Measurements from ENCODE around the gene TRPC4.
"Not testable (repeated sequence)": the region's sequence is repeated elsewhere in the genome, so short reads cannot be mapped to it uniquely, and the experiment has no call there.

The TRPC4 gene

GRCh38 chr13:37597477-37598025 is 272.0 kb downstream of the TRPC4 start:
- no peak for DNase-seq

GRCh38 chr13:37596805-37597204 is 272.8 kb downstream of the TRPC4 start:
- no peak for DNase-seq

GRCh38 chr13:37595162-37595561 is 274.4 kb downstream of the TRPC4 start:
- no peak for DNase-seq

- DNase-seq = no peak
Observed at GRCh38 chr13:37594550-37594949, 275.0 kb downstream of the TRPC4 start.

GRCh38 chr13:37589381-37589780 is 280.2 kb downstream of the TRPC4 start:
- not testable (repeated sequence) for DNase-seq

GRCh38 chr13:37587236-37587635 is 282.3 kb downstream of the TRPC4 start:
- no peak for DNase-seq

Measured in NCI-H345 (cell line).